SK-N-SH treated with all-trans-retinoic acid at 6 μM for 48 hours (cell line): Measurements from ENCODE around the gene POGK.

Source experiments
- BACH2 ChIP-seq: fragments of 250-450 bp; sonication (Bioruptor Pico); IDR thresholded peaks from 2 replicates; pipeline ENCODE4 v1.9.0; 2021; ENCODE audit warnings: mild to moderate bottlenecking, borderline replicate concordance
- CREB5 ChIP-seq: fragments of 250-450 bp; sonication (Bioruptor Pico); IDR thresholded peaks from 2 replicates; pipeline ENCODE4 v1.5.1; 2020; ENCODE audit warnings: low read depth, mild to moderate bottlenecking, moderate library complexity
- CSDC2 ChIP-seq: fragments of 250-450 bp; sonication (Bioruptor Pico); IDR thresholded peaks from 2 replicates; pipeline ENCODE4 v1.5.0; 2020; ENCODE audit warnings: mild to moderate bottlenecking, moderate library complexity
- GLIS3 ChIP-seq: fragments of 250-450 bp; sonication (Bioruptor Pico); IDR thresholded peaks from 2 replicates; pipeline ENCODE4 v1.5.0; 2020; ENCODE audit warnings: mild to moderate bottlenecking, moderate library complexity
- POU6F1 ChIP-seq: fragments of 250-450 bp; sonication (Bioruptor Pico); IDR thresholded peaks from 2 replicates; pipeline ENCODE4 v1.8.0; 2021; ENCODE audit warnings: low read depth, mild to moderate bottlenecking, moderate library complexity, borderline replicate concordance
- PPARA ChIP-seq: fragments of 250-450 bp; sonication (Bioruptor Pico); IDR thresholded peaks from 2 replicates; pipeline ENCODE4 v1.5.0; 2020; ENCODE audit warnings: mild to moderate bottlenecking, borderline replicate concordance
- TOX ChIP-seq: fragments of 250-450 bp; sonication (Bioruptor Pico); IDR thresholded peaks from 2 replicates; pipeline ENCODE4 v1.8.0; 2021; ENCODE audit warnings: mild to moderate bottlenecking, moderate library complexity, borderline replicate concordance
- ZNF565 ChIP-seq: fragments of 450-650 bp; formaldehyde crosslinking; conservative IDR thresholded peaks from 2 replicates; pipeline ENCODE4 v1.5.0; 2020; ENCODE audit warnings: low read depth, mild to moderate bottlenecking, moderate library complexity
- ZNF70 ChIP-seq: fragments of 450-650 bp; formaldehyde crosslinking; IDR thresholded peaks from 2 replicates; pipeline ENCODE4 v1.5.0; 2020; ENCODE audit warnings: mild to moderate bottlenecking, moderate library complexity

- no peak for TF ChIP-seq PPARA (CRISPR knock-in tag)
- TF ChIP-seq CREB5 (CRISPR knock-in tag): no peak
- TF ChIP-seq CSDC2: no peak
- no peak for TF ChIP-seq BACH2 (CRISPR knock-in tag)
- TF ChIP-seq ZNF70 (CRISPR knock-in tag): no peak
- TF ChIP-seq GLIS3: no peak
- no peak for TF ChIP-seq POU6F1 (CRISPR knock-in tag)
- TF ChIP-seq ZNF565 (CRISPR knock-in tag): no peak
- TF ChIP-seq TOX: no peak
Observed at GRCh38 chr1:166858726-166859419, 19.6 kb downstream of the POGK start.
